Thoracic aorta (tissue), 2 donors: Measurements from ENCODE around the gene GFRA1. TPM values are rescaled to one million over a fixed set of nuclear protein-coding genes. Genes with fewer than 3 reads are reported as not detected.

Experiments used
- ATAC-seq: fragments of 150-250 bp; one replicate; pipeline ENCODE4 v1.8.0; 2017; ENCODE audit warnings: low read depth; ENCODE audit not compliant: insufficient number of reproducible peaks, low FRiP score
- DNase-seq: peaks from one replicate; pipeline ENCODE4 v3.0.0-alpha.2; 2020; ENCODE audit warnings: low spot score
- H3K27ac ChIP-seq, 2 donors: fragments of 200-600 bp; sonication (generic); 1 replicate in 1 of 2; 2 replicates in 1 of 2; pipeline ENCODE4 v1.5.1; 2016; ENCODE audit warnings: mild to moderate bottlenecking in 2 of 2, moderate library complexity in 2 of 2
- H3K27me3 ChIP-seq: fragments of 200-600 bp; sonication (generic); replicated peaks from 2 replicates; pipeline ENCODE4 v1.6.0; 2016; ENCODE audit warnings: mild to moderate bottlenecking; ENCODE audit not compliant: insufficient read depth
- H3K36me3 ChIP-seq: fragments of 200-600 bp; sonication (generic); one replicate; pipeline ENCODE4 v1.5.1; 2016
- H3K4me1 ChIP-seq, 2 donors: fragments of 200-600 bp; sonication (generic); 1 replicate in 1 of 2; 2 replicates in 1 of 2; pipeline versions ENCODE4 v1.5.1 to v1.6.0; 2016; ENCODE audit warnings: low read depth in 2 of 2, mild to moderate bottlenecking in 1 of 2; ENCODE audit not compliant: control insufficient read depth in 1 of 2
- H3K4me3 ChIP-seq: fragments of 200-600 bp; sonication (generic); 2 replicates; pipeline ENCODE4 v1.5.1; 2016; ENCODE audit warnings: mild to moderate bottlenecking
- H3K9me3 ChIP-seq: fragments of 200-600 bp; sonication (generic); 2 replicates; pipeline ENCODE4 v1.5.1; 2016
- CTCF ChIP-seq: fragments of 200-600 bp; sonication (generic); IDR thresholded peaks from one replicate; pipeline ENCODE4 v1.5.1; 2019; ENCODE audit warnings: antibody characterized with exemption
- total RNA-seq, 2 donors: library from RNA; depleted of rRNA; stranded (reverse); fragments of >200 nt; gene quantifications; one replicate each; pipeline versions ENCODE4 v1.1.0 to v1.2.3, GENCODE V29; 2016

The GFRA1 gene
- total RNA-seq, 2 donors from 2014 or later = 5.8 to 9.3 TPM

GRCh38 chr10:116150606-116151005, 122.4 kb downstream of the GFRA1 start:
- DNase-seq (no peak), ATAC-seq (no peak)
- Histone ChIP-seq H3K4me1 (peaks cover 0 to 6% of the 10 kb centered on the region in 2 donors), H3K4me3 (no peak overlapping the region), H3K36me3 (no peaks in the 10 kb centered on the region), H3K27me3 (no peaks in the 10 kb centered on the region), H3K27ac (no peak overlapping the region), H3K9me3 (no peaks in the 10 kb centered on the region)
- TF ChIP-seq CTCF = no peak

DNA sequence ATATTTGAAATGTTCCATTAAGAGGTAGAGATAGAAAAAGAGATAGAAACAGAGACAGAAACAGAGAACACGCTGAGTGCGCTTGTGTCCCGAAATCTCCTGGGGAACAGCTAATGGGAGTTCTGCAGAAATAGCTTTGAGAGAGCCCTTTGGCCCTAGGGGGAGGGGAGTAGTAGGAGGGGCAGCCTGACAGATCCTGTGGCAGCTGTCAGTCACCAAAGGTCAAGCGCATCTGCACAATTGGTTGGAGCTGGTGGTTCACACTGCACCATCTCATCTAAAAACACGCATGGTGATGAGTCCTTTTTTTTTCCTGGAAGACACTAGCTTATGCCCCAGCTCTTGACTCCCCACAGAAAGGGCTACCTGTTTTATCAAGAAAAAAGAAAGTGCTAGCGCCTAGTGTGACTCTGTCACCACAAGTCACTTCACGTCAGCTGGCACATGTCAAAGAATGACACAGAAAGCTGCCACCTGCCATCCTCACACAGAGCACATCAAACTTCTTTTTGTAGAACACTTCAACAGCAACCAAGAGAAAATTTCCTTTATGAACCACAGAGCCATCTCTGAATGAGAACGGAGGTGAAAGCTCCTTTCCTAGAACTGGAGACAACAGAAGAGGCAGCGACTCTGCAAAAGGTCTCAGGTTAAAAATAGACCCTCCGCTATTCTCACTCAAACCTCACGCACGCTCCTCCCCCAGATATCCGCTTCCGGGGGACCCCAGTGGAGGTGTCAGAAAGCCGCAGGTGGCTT, 125.7 kb downstream of the GFRA1 start:
- Histone ChIP-seq H3K9me3 (no peaks in the 10 kb centered on the region), H3K27me3 (no peaks in the 10 kb centered on the region), H3K4me3 (no peak overlapping the region), H3K36me3 (no peaks in the 10 kb centered on the region), H3K27ac (no peak overlapping the region), H3K4me1 (peaks cover 0 to 6% of the 10 kb centered on the region in 2 donors)
- no peak for TF ChIP-seq CTCF
- DNase-seq = no peak
- ATAC-seq = no peak

DNA sequence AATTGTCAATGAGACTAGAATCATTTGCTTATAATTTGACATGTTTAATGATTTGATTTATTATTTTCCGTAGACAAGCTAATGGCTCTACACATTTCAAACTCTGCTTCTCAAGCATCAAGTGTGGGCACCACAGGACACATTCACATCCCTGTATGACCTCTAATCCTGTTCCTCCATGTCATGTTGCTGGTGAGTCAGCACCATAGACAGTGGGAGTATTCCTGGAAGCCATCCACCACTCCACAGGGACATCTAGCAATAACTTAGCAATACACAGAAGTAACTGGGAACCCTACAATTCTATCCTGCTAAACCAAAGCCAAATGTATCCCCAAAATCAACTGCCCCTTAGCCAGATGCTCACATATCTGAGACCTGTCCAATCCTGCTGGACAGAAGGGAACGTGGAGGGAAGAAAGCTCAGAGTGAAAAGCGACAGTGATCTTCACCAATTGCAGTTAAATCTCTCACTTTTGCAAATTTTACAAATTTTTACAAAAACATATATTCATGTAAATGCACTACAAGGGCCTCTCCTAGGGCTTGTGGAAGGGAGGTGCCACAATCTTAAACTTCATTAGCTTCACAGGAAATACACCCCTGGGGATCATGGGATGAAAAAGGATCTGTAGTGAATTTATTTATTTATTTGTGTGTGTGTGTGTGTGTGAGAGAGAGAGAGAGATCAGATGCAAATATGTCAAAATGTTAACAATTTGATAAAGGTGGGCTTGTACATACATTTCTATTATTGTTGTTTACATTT, 126.5 kb downstream of the GFRA1 start:
- Histone ChIP-seq H3K27ac (no peak overlapping the region), H3K4me1 (peaks cover 0 to 6% of the 10 kb centered on the region in 2 donors), H3K36me3 (no peaks in the 10 kb centered on the region), H3K4me3 (no peak overlapping the region), H3K9me3 (no peaks in the 10 kb centered on the region), H3K27me3 (no peaks in the 10 kb centered on the region)
- TF ChIP-seq CTCF = no peak
- DNase-seq (no peak), ATAC-seq (no peak)

DNA sequence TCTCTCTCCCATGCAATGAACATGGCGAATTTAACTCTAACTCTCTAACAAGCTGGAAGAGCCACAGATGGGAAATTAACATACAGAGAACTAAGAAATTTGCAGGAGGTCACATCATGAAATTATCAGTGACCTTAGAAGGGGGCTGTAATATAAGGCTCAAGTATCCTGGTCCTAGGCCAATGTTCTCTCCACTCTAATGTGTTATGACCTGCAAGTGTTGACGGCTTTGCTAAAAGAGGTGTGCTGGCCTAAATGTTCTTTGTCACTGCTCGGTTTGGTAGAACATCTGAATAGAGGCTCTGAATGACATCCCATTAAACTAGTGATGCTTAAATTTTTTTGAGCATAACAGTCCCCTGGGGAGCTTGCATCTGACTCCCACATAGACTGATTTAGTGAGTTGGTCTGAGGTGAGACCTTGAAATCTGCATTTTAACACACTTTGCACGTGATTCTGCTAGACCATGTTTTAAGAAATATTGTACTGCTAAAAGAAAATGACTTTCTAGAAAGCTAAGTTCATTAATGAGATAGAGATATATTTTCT, 129.3 kb downstream of the GFRA1 start:
- DNase-seq (no peak), ATAC-seq (no peak)
- Histone ChIP-seq H3K9me3 (no peaks in the 10 kb centered on the region), H3K27me3 (no peaks in the 10 kb centered on the region), H3K27ac (no peak overlapping the region), H3K4me1 (no peaks in the 10 kb centered on the region), H3K4me3 (no peak overlapping the region), H3K36me3 (no peaks in the 10 kb centered on the region)
- TF ChIP-seq CTCF = no peak

GRCh38 chr10:116141855-116142254, 131.2 kb downstream of the GFRA1 start:
- no peaks in the 10 kb centered on the region for H3K4me1 ChIP-seq
- no peak for TF ChIP-seq CTCF
- ATAC-seq = no peak
- H3K27me3 ChIP-seq = no peaks in the 10 kb centered on the region
- H3K27ac ChIP-seq = no peak overlapping the region
- DNase-seq = no peak
- no peak overlapping the region for H3K4me3 ChIP-seq
- no peaks in the 10 kb centered on the region for H3K9me3 ChIP-seq
- no peaks in the 10 kb centered on the region for H3K36me3 ChIP-seq
